ENCODE data around the gene LPCAT3.
A peak's percentile ranks its signal among the peaks of the same experiment; 100 is the strongest.
"Not testable (repeated sequence)": the region's sequence is repeated elsewhere in the genome, so short reads cannot be mapped to it uniquely, and the experiment has no call there.

LPCAT3 gene

GRCh38 chr12:7035463-7035862 lies 17.2 kb upstream of the LPCAT3 start:
- DNase-seq: no peak

- DNase-seq: no peak
Observed at GRCh38 chr12:7034464-7034863, 16.2 kb upstream of the LPCAT3 start.

GRCh38 chr12:7032990-7033389 lies 14.7 kb upstream of the LPCAT3 start:
- no peak for DNase-seq

GRCh38 chr12:7031306-7031705 lies 13.0 kb upstream of the LPCAT3 start:
- DNase-seq: no peak

GRCh38 chr12:7026854-7027253 lies 8.6 kb upstream of the LPCAT3 start:
- DNase-seq: no peak

GRCh38 chr12:7023114-7023513 lies 4.8 kb upstream of the LPCAT3 start:
- no peak for DNase-seq

- DNase-seq: no peak
Observed at GRCh38 chr12:7021956-7022355, 3.7 kb upstream of the LPCAT3 start.

- peak; percentile 23 for DNase-seq
Observed at GRCh38 chr12:7019043-7019569, 830 bp upstream of the LPCAT3 start.

- no peak for DNase-seq
Observed at GRCh38 chr12:7017870-7018349, 366 bp downstream of the LPCAT3 start.

GRCh38 chr12:7016958-7017571 lies 1.2 kb downstream of the LPCAT3 start:
- no peak for DNase-seq

- no peak for DNase-seq
Observed at GRCh38 chr12:7015555-7016370, 2.5 kb downstream of the LPCAT3 start.

GRCh38 chr12:7013101-7013500 lies 5.2 kb downstream of the LPCAT3 start:
- no peak for DNase-seq

GRCh38 chr12:7012024-7012607 lies 6.2 kb downstream of the LPCAT3 start:
- DNase-seq: no peak

GRCh38 chr12:7011398-7011797 lies 6.9 kb downstream of the LPCAT3 start:
- not testable (repeated sequence) for DNase-seq

GRCh38 chr12:7009512-7009911 lies 8.8 kb downstream of the LPCAT3 start:
- no peak for DNase-seq

- no peak for DNase-seq
Observed at GRCh38 chr12:7008864-7009263, 9.4 kb downstream of the LPCAT3 start.

GRCh38 chr12:7006639-7007038 lies 11.6 kb downstream of the LPCAT3 start:
- DNase-seq: no peak

- DNase-seq: no peak
Observed at GRCh38 chr12:7005311-7005710, 13.0 kb downstream of the LPCAT3 start.

- no peak for DNase-seq
Observed at GRCh38 chr12:7004840-7005239, 13.4 kb downstream of the LPCAT3 start.

- DNase-seq: no peak
Observed at GRCh38 chr12:7004287-7004803, 13.9 kb downstream of the LPCAT3 start.

- no peak for DNase-seq
Observed at GRCh38 chr12:7001921-7002591, 16.2 kb downstream of the LPCAT3 start.

- DNase-seq: no peak
Observed at GRCh38 chr12:6998715-6999451, 19.4 kb downstream of the LPCAT3 start.
